Gastrocnemius medialis (tissue), 4 donors: Measurements from ENCODE around the gene SEMA7A. TPM values are rescaled to one million over a fixed set of nuclear protein-coding genes. Genes with fewer than 3 reads are reported as not detected.
"Not testable (repeated sequence)": the region's sequence is repeated elsewhere in the genome, so short reads cannot be mapped to it uniquely, and the experiment has no call there.

ENCODE experiments used
- ATAC-seq, 2 donors: fragments of 150-250 bp; one replicate each; pipeline ENCODE4 v1.9.1; 2016
- DNase-seq, 2 donors: peaks; one replicate each; pipeline ENCODE4 v3.0.0-alpha.2; 2019
- H3K27ac ChIP-seq, 4 donors: fragments of 200-600 bp; sonication (generic); 1 replicate in 1 of 4; 2 replicates in 3 of 4; pipeline ENCODE4 v1.5.1; 2016 to 2018; ENCODE audit warnings: mild to moderate bottlenecking in 2 of 4, moderate library complexity in 1 of 4
- H3K27me3 ChIP-seq, 3 donors: fragments of 200-600 bp; sonication (generic) in 2 of 3; 1 replicate in 1 of 3; 2 replicates in 2 of 3; pipeline versions ENCODE4 v1.5.1 to v1.6.0; 2016 to 2019; ENCODE audit warnings: mild to moderate bottlenecking in 1 of 3, moderate library complexity in 1 of 3
- H3K36me3 ChIP-seq, 2 donors: fragments of 200-600 bp; sonication (generic) in 1 of 2; one replicate each; pipeline ENCODE4 v1.5.1; 2017 to 2018
- H3K4me1 ChIP-seq, 2 donors: fragments of 200-600 bp; sonication (generic) in 1 of 2; one replicate each; pipeline ENCODE4 v1.5.1; 2016 to 2017; ENCODE audit warnings: mild to moderate bottlenecking in 2 of 2
- H3K4me3 ChIP-seq, 4 donors: fragments of 200-600 bp; sonication (generic) in 3 of 4; 1 replicate in 1 of 4; 2 replicates in 3 of 4; pipeline ENCODE4 v1.5.1; 2016 to 2019; ENCODE audit warnings: mild to moderate bottlenecking in 2 of 4
- H3K9me3 ChIP-seq, 3 donors: fragments of 200-600 bp; sonication (generic) in 2 of 3; 1 replicate in 1 of 3; 2 replicates in 2 of 3; pipeline ENCODE4 v1.5.1; 2016 to 2019
- CTCF ChIP-seq, 5 experiments: fragments of 450-650 bp in 3 of 5; fragments of 200-600 bp in 2 of 5; sonication (generic) in 2 of 5; IDR thresholded peaks in 4 of 5; conservative IDR thresholded peaks in 1 of 5; 1 replicate in 4 of 5; 2 replicates in 1 of 5; pipeline ENCODE4 v1.5.1; 2016 to 2019; ENCODE audit warnings: antibody characterized with exemption in 5 of 5, mild to moderate bottlenecking in 3 of 5, moderate library complexity in 3 of 5
- POLR2A ChIP-seq, 2 donors: fragments of 450-650 bp; IDR thresholded peaks; one replicate each; pipeline ENCODE4 v1.6.1; 2017; ENCODE audit warnings: antibody characterized with exemption in 2 of 2, mild to moderate bottlenecking in 2 of 2, moderate library complexity in 2 of 2
- in situ Hi-C, 4 donors: fragments of 200-750 bp; cut with MboI; loops; one replicate each; pipeline versions ENCODE4 v1.15.0 to v1.8.0; 2017; ENCODE audit warnings: low sequenced_read_pairs in 4 of 4
- intact Hi-C: fragments of 100-400 bp; cut with DNase I; formaldehyde crosslinking; loops from one replicate; pipeline ENCODE4 v1.15.1; 2023; ENCODE audit warnings: low total_unique reads
- total RNA-seq, 4 donors: library from RNA; depleted of rRNA; stranded (reverse); fragments of >200 nt; gene quantifications; one replicate each; pipeline versions ENCODE4 v1.1.0 to v1.2.3, GENCODE V29; 2016

SEMA7A gene
- total RNA-seq, 4 donors from 2014 or later = 0.51 to 2.7 (median 2.4) TPM

- TF ChIP-seq POLR2A (IDR thresholded peaks at IDR 0.05) = peak; percentile 91 to 96
- TF ChIP-seq CTCF (IDR thresholded peaks at IDR 0.05 in 4 of 5, conservative IDR thresholded peaks at IDR 0.05 in 1 of 5) = peak in 1 of 5 experiments; percentile 12
- Histone ChIP-seq H3K4me1 (peaks cover 22 to 24% of the 10 kb centered on the region in 2 donors), H3K4me3 (peak within 1 kb of the TSS; percentile 64 to 86 (median 74)), H3K27ac (peak within 1 kb of the TSS; percentile 87 to 99 (median 92)), H3K36me3 (peaks cover 0 to 9% of the 10 kb centered on the region in 2 donors), H3K27me3 (no peaks in the 10 kb centered on the region), H3K9me3 (no peaks in the 10 kb centered on the region)
- peak; percentile 96 to 97 for ATAC-seq
- in situ Hi-C loops (loop anchor here in 1 of 4 donors (25.0 kb wide), 2 partner anchors 151 to 474 kb away; partner anchors contain the start of genes CLK3, PML and STOML1), intact Hi-C loops (loop anchor here (1.0 to 10.0 kb wide), 4 partner anchors 10 to 466 kb away; partner anchors contain the start of genes ARID3B, CLK3, PML and STOML1)
- DNase-seq = peak; percentile 97 to 99
These were observed 27.4 kb upstream of the SEMA7A start, which contains the start of gene UBL7 for GRCh38 chr15:74460871-74461846. UBL7 (minus strand) TSS chr15:74461160; CDS start chr15:74458867, 2,293 bp downstream.

GRCh38 chr15:74460298-74460697, 26.5 kb upstream of the SEMA7A start:
- H3K4me3 ChIP-seq = peak overlapping the region; percentile 64 to 86 (median 74)
- no peaks in the 10 kb centered on the region for H3K9me3 ChIP-seq
- intact Hi-C loops = loop anchor here (2.0 to 10.0 kb wide), 3 partner anchors 81 to 465 kb away; partner anchors contain the start of genes ARID3B, CLK3, PML and STOML1
- peaks cover 0 to 15% of the 10 kb centered on the region in 2 donors for H3K36me3 ChIP-seq
- DNase-seq (no peak), ATAC-seq (no peak)
- in situ Hi-C loops = loop anchor here in 1 of 4 donors (25.0 kb wide), 2 partner anchors 152 to 473 kb away; partner anchors contain the start of genes CLK3, PML and STOML1
- H3K27me3 ChIP-seq = no peaks in the 10 kb centered on the region
- H3K27ac ChIP-seq = peak overlapping the region; percentile 87 to 99 (median 92)
- peaks cover 22 to 24% of the 10 kb centered on the region in 2 donors for H3K4me1 ChIP-seq
- no peak for TF ChIP-seq POLR2A (IDR thresholded peaks at IDR 0.05)
- no peak for TF ChIP-seq CTCF (IDR thresholded peaks at IDR 0.05 in 4 of 5, conservative IDR thresholded peaks at IDR 0.05 in 1 of 5)

GRCh38 chr15:74459798-74460197, 26.0 kb upstream of the SEMA7A start:
- in situ Hi-C loops = loop anchor here in 2 of 4 donors (10.0 to 25.0 kb wide), 3 partner anchors 75 to 472 kb away; partner anchors contain the start of genes CLK3 (in 1 of the 2), PML (in 1 of the 2) and STOML1 (in 1 of the 2)
- Histone ChIP-seq H3K36me3 (peaks cover 0 to 20% of the 10 kb centered on the region in 2 donors), H3K27ac (peak overlapping the region; percentile 87 to 99 (median 92)), H3K4me1 (peaks cover 22 to 24% of the 10 kb centered on the region in 2 donors), H3K4me3 (peak overlapping the region in 3 of 4 donors; percentile 73 to 86 (median 74))
- not testable (repeated sequence) for H3K27me3 ChIP-seq, DNase-seq, H3K9me3 ChIP-seq, ATAC-seq
- intact Hi-C loops = loop anchor here (2.0 to 10.0 kb wide), 3 partner anchors 81 to 465 kb away; partner anchors contain the start of genes ARID3B, CLK3, PML and STOML1

GRCh38 chr15:74458473-74458872, 24.7 kb upstream of the SEMA7A start:
- Histone ChIP-seq H3K27ac (no peak overlapping the region), H3K27me3 (no peaks in the 10 kb centered on the region), H3K36me3 (peaks cover 0 to 32% of the 10 kb centered on the region in 2 donors), H3K4me3 (no peak overlapping the region), H3K9me3 (no peaks in the 10 kb centered on the region), H3K4me1 (peaks cover 22 to 24% of the 10 kb centered on the region in 2 donors)
- TF ChIP-seq POLR2A (IDR thresholded peaks at IDR 0.05) (no peak), CTCF (IDR thresholded peaks at IDR 0.05 in 4 of 5, conservative IDR thresholded peaks at IDR 0.05 in 1 of 5) (no peak)
- DNase-seq (no peak), ATAC-seq (no peak)
- intact Hi-C loops = no loop called here
- in situ Hi-C loops = loop anchor here in 2 of 4 donors (10.0 to 25.0 kb wide), 3 partner anchors 76 to 471 kb away; partner anchors contain the start of genes CLK3 (in 1 of the 2), PML (in 1 of the 2) and STOML1 (in 1 of the 2)

GRCh38 chr15:74457036-74457435, 23.3 kb upstream of the SEMA7A start:
- ATAC-seq, H3K27ac ChIP-seq, DNase-seq, H3K4me3 ChIP-seq, H3K9me3 ChIP-seq, H3K27me3 ChIP-seq, intact Hi-C loops: not testable (repeated sequence)
- Histone ChIP-seq H3K4me1 (peaks cover 8 to 14% of the 10 kb centered on the region in 2 donors), H3K36me3 (peaks cover 0 to 46% of the 10 kb centered on the region in 2 donors)
- in situ Hi-C loops = loop anchor here in 2 of 4 donors (10.0 to 25.0 kb wide), 3 partner anchors 78 to 470 kb away; partner anchors contain the start of genes CLK3 (in 1 of the 2), PML (in 1 of the 2) and STOML1 (in 1 of the 2)
